Effector CD8-positive, alpha-beta T cell (primary cell): ENCODE results near the gene CLDN24.

ENCODE experiments used
- DNase-seq: peaks from one replicate; lab custom pipeline; 2025; lab: John Stamatoyannopoulos, UW

The CLDN24 gene

GRCh38 chr4:183321079-183321478 lies 1.1 kb downstream of the CLDN24 start:
- DNase-seq, result no peak

- DNase-seq, result no peak
Observed at GRCh38 chr4:183320211-183321059, 1.8 kb downstream of the CLDN24 start, which contains the start of gene CLDN22. TSS of gene CLDN22 (minus strand) at chr4:183320276. CDS start at chr4:183320218, 58 bp downstream.

DNA sequence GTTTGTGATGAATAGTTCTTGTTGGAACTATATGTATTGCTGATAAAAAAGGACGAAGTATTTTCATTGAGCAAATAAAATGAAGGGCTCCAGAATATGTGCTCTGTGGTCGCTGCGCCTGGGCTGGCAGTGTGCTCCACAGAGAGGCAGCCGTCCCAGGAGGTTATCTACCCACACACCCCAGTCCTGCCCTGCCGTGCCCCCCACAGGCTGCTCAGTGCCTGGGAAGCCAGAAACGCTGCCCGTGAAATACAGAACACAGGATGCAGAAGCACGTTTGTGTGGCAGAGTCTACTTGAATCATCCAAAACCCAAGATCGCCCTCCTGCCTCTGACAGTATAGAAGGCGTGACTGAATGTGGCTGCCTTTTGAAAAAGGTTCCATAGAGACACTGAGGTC lies 3.6 kb downstream of the CLDN24 start:
- no peak for DNase-seq

DNA sequence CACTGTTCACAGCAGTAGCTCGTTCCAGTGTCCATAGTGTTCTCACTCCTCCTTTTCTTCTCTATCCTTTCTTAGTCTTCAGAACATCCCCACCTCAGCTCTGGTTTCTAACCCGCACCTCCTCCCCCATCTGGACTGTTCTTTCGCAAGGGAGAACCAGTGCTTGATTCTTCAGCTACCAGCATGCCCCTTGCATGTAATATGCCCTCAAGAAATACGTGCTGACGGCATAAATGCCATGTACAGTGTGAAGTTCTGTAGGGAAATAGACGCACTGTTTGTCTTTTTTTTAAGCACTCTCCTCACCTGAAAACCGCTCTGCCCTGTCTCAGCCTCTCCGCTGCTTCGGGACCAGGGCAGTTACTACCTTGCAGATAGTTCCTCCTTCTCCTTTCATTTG lies 7.4 kb downstream of the CLDN24 start:
- DNase-seq, result no peak

DNA sequence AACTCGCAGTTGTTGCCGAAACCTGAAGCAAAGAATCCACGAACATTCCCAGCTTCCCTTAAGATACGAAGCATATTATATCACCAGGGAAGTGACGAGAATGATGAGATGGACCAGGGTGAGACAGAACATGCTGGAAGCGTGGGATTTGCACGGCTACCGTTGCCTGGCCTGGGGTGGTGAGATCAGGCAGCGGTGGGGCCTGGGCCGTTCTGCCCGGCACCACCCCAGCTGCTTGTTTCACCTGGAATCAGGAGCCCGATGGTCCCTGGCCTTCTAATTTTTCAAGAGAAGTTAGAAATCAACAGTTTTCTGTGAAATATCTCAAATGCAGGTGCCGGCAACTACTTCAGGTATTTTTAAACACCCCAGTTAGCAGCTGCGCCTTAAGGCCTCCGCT lies 7.9 kb downstream of the CLDN24 start:
- DNase-seq, result no peak

GRCh38 chr4:183312841-183313240 lies 9.4 kb downstream of the CLDN24 start:
- DNase-seq, result no peak

DNA sequence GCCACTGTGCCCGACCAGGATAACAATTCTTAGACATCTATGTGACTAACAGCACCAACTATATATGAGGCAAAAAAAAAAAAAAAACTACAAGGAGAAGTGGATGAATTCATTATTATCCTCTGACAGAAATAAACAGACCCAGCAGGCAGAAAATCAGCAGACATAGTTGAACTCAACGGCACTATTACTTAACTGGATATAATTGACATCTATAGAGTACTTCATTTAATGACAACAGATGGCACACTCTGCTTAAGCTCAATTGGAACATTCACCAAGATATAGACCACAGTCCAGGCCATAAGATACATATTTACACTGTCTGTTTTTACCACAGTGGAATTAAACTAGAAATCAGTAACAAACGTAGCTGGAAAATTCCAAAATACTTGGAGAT lies 15.4 kb downstream of the CLDN24 start:
- no peak for DNase-seq

- DNase-seq, result no peak
Observed at GRCh38 chr4:183304538-183304937, 17.7 kb downstream of the CLDN24 start.

- no peak for DNase-seq
Observed at GRCh38 chr4:183304067-183304466, 18.2 kb downstream of the CLDN24 start.

DNA sequence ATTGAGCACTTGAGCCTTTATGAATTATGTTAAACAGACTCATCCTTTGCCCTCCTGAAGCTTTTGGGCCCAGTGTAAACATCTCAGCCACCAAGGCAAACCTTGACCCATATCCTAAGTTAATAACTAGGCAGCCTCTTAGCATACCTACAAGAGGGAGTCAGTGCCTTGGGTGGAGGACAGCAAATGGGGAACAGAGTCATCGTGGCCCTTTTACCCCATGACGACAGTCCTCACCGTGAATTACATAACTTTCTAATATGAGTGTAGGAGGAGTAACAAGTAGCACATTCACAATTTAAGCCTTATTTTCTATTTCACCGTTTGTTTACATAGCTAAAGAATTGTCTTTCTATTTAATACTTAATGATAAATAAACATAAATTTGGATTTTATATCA lies 18.9 kb downstream of the CLDN24 start:
- DNase-seq, result no peak

- no peak for DNase-seq
Observed at GRCh38 chr4:183300655-183301054, 21.6 kb downstream of the CLDN24 start.

GRCh38 chr4:183300070-183300469 lies 22.2 kb downstream of the CLDN24 start:
- no peak for DNase-seq

DNA sequence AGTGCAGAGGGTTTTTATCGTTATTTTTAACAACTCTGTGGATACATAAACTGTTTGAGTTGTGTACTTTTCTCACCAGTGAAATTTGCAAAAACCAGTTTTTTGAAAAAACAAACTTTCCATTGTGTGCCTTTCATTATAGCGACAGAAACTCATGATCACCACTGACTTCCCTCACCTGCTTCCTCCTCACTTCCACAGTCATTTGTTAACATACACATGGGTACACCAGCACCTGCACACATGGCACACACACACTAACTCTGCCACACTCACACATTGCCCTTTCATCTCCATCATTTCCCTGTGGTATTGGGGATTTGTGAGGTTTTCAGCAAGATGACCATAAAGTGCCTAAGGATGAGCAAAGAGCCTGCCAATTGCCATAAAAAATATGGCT lies 22.8 kb downstream of the CLDN24 start:
- DNase-seq, result no peak

DNA sequence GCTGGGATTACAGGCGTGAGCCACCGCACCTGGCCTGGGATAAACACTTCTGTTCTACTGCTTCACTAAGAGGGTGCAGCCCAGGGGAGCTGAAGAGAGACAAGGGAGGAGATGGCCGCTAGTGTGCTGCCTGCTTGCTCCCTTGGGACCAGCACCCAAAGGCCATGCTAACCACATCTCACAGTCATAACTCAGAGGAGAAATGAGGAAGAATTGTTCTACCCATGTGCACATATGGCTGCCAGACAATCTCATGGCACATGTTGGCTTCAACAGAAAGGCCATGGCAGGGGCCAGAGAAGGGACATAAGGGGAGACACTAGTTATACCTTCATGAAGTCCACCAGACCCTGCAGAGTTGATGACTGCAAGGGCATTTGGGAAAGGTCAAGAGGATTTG lies 24.6 kb downstream of the CLDN24 start:
- DNase-seq, result no peak

DNA sequence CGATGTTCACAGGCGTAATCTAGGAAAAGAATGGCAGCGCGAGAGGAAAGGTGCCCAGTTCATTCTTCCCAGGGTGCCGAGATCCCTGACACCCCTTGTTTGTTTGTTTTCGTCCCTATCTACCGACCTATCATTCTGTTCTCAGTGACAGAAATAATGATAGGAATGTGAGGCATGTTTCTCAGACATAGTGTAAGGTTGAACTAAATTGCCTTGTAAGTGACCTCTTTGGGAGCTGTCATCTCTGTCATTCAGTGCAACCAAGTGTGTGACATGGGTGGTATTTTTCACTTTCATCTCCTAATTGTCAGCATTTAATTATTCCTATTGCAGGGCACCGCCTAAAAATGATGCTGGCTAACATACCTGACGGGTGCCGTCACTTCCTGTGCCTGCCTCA lies 26.5 kb downstream of the CLDN24 start:
- DNase-seq, result no peak

DNA sequence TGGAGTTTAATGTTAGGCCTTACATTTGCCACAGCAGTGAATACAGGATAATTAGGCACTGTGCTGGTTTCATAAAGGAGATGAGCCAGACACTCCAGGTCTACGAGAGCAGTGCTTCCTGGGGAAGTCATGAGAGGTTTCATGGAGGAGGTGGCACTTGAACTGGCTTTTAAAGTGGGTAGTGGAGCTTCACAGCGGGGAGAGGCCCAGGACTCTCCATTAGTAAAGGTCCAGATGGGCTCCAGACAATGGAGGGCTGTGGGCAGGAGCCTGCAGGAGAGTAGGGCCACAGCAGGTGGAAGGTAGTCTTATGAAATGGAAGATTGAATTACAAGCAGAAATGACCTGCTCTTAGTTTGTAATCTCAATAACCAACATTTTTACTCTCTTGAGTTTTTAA lies 31.2 kb downstream of the CLDN24 start:
- DNase-seq, result no peak

DNA sequence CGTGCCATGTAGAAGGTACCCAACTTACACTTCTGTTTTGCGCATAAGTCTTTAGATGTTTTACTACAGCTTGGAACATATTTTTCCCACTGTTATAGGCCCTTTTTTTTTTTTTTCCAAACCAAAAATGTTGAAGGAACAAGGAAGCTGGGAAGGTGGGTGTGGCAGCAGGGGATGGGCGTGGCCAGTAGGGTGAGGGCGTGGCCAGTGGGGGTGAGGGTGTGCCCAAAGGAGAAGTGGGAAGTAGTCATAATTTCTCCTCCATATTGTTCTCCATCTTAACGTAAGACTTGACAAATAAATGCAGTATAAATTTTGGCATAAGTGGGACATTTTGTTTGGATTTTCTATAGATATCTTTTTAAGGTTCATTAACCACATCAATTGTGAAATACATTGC lies 32.5 kb downstream of the CLDN24 start:
- DNase-seq, result no peak

DNA sequence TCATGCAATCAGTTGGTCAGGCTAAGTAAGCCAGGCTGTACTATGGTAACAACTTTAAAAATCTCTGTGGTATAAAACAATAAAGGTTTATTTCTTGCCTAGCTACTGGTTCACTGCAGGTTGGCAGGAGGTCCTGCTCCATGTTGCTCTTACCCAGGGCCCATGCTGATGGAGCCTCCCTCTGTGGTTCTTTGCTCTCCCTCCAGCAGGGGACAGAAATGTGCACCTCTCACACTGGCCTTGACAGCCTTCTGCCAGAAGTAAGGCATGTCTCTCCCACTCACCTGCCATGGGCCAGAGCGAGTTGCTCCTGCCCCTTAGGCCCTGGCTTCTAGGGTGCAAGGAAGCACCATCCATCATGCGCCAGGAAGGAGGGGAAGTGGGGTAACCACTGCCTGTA lies 33.3 kb downstream of the CLDN24 start:
- no peak for DNase-seq

GRCh38 chr4:183287677-183288076 lies 34.5 kb downstream of the CLDN24 start:
- DNase-seq, result no peak

DNA sequence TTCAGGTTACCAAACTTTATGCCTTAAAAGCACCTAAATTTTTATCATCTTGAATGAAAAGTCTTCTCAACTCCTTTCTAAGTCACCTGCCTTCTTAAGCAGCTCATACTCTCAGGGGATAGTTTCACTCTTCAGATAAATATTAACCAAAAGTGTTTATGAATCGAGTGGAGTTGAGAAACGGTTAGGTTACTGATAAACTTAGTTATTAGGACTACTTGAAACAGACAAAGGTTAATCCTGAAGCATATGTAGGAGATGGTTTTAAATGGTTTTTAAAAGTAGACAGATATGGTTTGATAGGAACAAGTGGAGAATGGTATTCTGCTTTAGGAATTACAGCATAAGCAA lies 34.9 kb downstream of the CLDN24 start:
- no peak for DNase-seq

DNA sequence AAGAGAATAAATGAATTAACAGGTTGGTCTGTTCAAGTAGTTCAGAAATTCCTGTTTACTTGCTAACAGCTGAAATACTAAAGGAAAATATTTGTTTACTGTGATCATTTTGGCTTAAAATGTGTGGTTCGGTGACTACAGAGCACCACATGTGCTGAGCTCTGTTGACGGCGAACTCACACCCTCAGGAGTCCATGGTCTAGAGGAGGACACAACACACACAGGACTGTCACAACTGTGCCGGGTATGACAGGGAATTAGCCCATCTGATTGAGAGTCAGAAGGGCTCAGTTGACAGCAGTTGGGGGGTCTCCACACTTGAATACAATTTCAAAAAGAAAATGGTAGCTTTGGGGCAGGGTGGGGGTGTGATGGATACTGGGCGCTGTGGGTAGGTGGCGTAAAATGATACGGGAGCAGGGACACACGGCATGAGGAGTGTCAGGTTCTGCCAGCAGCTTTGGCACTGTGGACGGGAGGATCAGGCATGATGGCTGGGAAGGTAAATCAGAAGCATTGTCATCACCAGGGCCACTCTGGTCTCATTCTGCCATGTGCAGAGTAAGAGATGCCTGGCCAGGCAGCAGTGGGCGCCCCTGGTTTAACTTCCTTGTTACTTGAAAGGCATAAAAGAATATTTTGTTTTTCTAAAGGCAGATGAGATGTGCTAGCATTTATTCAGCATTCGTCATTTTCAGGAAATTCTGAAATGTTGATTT lies 35.5 kb downstream of the CLDN24 start:
- DNase-seq, result no peak

DNA sequence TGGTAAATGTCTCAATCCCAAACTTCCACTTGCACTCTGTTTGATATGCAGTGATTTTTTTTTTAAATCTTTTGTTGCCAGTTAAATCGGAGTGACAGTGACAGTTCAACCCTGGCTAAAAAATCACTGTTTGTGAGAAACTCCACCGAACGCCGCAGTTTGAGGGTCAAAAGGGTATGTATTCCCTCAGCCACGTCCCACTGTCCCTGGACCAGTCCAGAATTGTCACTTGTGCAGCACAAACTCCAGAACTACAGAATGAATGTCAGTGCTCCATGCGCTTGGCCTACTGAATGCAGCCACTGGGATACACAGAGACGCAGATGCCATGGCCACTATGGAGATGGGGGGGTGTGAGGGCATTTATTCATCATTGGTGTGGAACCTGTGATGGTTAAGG lies 36.3 kb downstream of the CLDN24 start:
- DNase-seq, result no peak

DNA sequence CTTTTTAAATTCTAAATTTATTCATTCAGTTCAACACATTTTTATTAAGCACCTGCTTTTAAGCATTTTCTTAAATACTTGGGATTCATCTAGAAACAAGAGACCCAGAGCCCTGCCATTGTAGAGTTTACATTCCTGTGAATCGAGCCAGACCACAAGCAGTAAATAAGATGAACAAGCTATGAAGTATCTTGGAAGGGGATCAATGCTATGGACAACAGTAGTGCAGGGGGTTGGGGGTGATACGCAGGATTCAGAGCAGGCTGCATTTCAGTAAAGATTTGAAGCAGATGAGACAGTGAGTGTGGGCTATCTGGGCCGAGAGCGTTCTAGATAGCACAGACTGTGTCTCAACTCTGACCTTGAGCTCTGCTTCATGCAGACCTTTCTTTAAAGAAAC lies 37.3 kb downstream of the CLDN24 start:
- DNase-seq, result no peak
